Peyer's patch (tissue), 4 donors: Measurements from ENCODE around the gene RAB39B. TPM values are rescaled to one million over a fixed set of nuclear protein-coding genes. Genes with fewer than 3 reads are reported as not detected.
"Not testable (repeated sequence)": the region's sequence is repeated elsewhere in the genome, so short reads cannot be mapped to it uniquely, and the experiment has no call there.

Source experiments
- DNase-seq, 3 donors: peaks; one replicate each; pipeline ENCODE4 v3.0.0-alpha.2; 2017 to 2019
- H3K27ac ChIP-seq, 4 donors: fragments of 200-600 bp; sonication (generic); one replicate each; pipeline ENCODE4 v1.5.1; 2016 to 2019
- H3K27me3 ChIP-seq, 2 donors: fragments of 200-600 bp; sonication (generic); one replicate each; pipeline ENCODE4 v1.5.1; 2019
- H3K36me3 ChIP-seq, 3 donors: fragments of 200-600 bp; sonication (generic); one replicate each; pipeline ENCODE4 v1.5.1; 2016 to 2019
- H3K4me1 ChIP-seq, 4 donors: fragments of 200-600 bp; sonication (generic); one replicate each; pipeline ENCODE4 v1.5.1; 2016 to 2019
- H3K4me3 ChIP-seq, 4 donors: fragments of 200-600 bp; sonication (generic); 1 replicate in 3 of 4; 2 replicates in 1 of 4; pipeline ENCODE4 v1.5.1; 2016 to 2019; ENCODE audit warnings: mild to moderate bottlenecking in 1 of 4
- H3K9me3 ChIP-seq, 4 donors: fragments of 200-600 bp; sonication (generic); one replicate each; pipeline ENCODE4 v1.5.1; 2016 to 2019; ENCODE audit warnings: mild to moderate bottlenecking in 1 of 4
- POLR2A ChIP-seq, 2 donors: fragments of 450-650 bp; IDR thresholded peaks; one replicate each; pipeline ENCODE4 v1.5.1; 2017; ENCODE audit warnings: antibody characterized with exemption in 2 of 2, mild to moderate bottlenecking in 2 of 2, moderate library complexity in 2 of 2
- total RNA-seq, 4 donors: library from RNA; depleted of rRNA; stranded (reverse); fragments of >200 nt; gene quantifications; one replicate each; pipeline ENCODE4 v1.1.0, GENCODE V29; 2016
- TF ChIP-seq, protein P1 (sequence below), 6 experiments: fragments of 450-650 bp in 4 of 6; fragments of 200-600 bp in 2 of 6; sonication (generic) in 1 of 6; IDR thresholded peaks; one replicate each; pipeline ENCODE4 v1.5.1; 2017 to 2019; ENCODE audit warnings: antibody characterized with exemption in 6 of 6, mild to moderate bottlenecking in 3 of 6, moderate library complexity in 1 of 6

RAB39B gene, protein sequence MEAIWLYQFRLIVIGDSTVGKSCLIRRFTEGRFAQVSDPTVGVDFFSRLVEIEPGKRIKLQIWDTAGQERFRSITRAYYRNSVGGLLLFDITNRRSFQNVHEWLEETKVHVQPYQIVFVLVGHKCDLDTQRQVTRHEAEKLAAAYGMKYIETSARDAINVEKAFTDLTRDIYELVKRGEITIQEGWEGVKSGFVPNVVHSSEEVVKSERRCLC
- 1 to 10 TPM in 1 of 4 donors, under 1 TPM in 2, not detected in 1; 0.35 to 3.3 (median 0.80) TPM for total RNA-seq

DNA sequence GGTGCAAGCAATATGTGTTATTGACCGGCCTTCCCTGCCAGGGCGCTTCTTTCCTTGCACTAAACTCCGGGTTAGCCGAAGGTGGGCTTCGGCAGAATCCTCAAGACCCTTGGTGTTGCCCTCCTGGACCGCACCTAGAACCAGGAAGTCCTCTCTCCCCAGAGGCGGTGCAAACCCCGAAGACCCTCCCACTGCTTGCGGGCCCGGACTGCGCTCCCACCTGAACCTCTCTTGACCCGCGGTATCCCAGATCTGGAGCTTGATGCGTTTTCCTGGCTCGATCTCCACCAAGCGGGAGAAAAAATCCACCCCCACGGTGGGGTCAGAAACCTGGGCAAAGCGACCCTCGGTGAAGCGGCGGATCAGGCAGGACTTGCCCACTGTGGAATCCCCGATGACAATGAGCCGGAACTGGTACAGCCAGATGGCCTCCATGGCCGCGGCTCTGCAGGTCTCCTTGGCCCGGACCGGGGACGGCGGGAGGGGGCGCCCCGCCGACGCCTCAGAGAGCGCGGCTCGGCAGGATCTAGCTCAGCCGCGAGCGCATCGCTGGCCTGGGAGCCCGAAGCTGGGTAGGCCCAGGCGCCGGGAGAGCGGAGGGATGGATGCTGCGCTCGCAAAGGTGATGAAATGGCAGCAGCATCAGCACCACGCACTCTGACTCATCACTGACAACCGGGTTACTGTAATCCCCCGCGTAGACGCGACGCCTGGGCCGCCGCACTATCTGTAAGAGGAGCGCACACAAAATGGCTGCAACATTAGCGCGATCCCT, at the start of gene RAB39B:
Gene RAB39B (minus strand): TSS at position 638 of the 775 bp plus-strand sequence. CDS start 203 bp downstream, at position 435.
- peak within 1 kb of the TSS; percentile 45 to 53 (median 48) for H3K4me3 ChIP-seq
- H3K4me1 ChIP-seq, result no peaks in the 10 kb centered on the region
- no peaks in the 10 kb centered on the region for H3K9me3 ChIP-seq
- TF ChIP-seq POLR2A (IDR thresholded peaks at IDR 0.05), result no peak
- TF ChIP-seq, protein P1, sequence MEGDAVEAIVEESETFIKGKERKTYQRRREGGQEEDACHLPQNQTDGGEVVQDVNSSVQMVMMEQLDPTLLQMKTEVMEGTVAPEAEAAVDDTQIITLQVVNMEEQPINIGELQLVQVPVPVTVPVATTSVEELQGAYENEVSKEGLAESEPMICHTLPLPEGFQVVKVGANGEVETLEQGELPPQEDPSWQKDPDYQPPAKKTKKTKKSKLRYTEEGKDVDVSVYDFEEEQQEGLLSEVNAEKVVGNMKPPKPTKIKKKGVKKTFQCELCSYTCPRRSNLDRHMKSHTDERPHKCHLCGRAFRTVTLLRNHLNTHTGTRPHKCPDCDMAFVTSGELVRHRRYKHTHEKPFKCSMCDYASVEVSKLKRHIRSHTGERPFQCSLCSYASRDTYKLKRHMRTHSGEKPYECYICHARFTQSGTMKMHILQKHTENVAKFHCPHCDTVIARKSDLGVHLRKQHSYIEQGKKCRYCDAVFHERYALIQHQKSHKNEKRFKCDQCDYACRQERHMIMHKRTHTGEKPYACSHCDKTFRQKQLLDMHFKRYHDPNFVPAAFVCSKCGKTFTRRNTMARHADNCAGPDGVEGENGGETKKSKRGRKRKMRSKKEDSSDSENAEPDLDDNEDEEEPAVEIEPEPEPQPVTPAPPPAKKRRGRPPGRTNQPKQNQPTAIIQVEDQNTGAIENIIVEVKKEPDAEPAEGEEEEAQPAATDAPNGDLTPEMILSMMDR (IDR thresholded peaks at IDR 0.05), result no peak
- H3K27me3 ChIP-seq, result no peaks in the 10 kb centered on the region
- peak; percentile 39 to 82 (median 72) for DNase-seq
- no peaks in the 10 kb centered on the region for H3K36me3 ChIP-seq
- H3K27ac ChIP-seq, result peak within 1 kb of the TSS; percentile 35 to 84 (median 59)

DNA sequence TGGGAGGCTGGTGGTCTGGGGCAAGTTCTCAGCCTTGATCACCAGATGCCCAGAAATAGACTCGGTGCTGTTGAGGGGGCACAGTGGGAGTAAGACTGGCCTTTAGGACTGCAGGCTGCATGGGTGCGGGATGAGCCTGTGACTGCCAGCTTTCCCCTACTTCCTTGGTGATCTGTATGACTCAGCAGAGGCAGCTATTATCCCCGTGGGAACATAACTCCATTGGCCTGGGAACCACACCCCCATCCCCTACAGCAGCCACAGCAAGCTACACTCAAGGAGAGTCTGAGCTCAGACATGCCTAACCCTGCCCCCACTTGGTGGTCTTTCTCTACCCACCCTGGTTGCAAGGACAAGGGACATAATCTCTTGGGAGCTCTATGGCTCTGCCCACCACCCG, 49.5 kb upstream of the RAB39B start:
- no peak overlapping the region for H3K27ac ChIP-seq
- H3K4me3 ChIP-seq, result no peak overlapping the region
- TF ChIP-seq, protein P1 (IDR thresholded peaks at IDR 0.05), result no peak
- no peak for TF ChIP-seq POLR2A (IDR thresholded peaks at IDR 0.05)
- no peaks in the 10 kb centered on the region for H3K36me3 ChIP-seq
- no peak for DNase-seq
- no peaks in the 10 kb centered on the region for H3K4me1 ChIP-seq
- no peaks in the 10 kb centered on the region for H3K27me3 ChIP-seq
- H3K9me3 ChIP-seq, result no peaks in the 10 kb centered on the region

DNA sequence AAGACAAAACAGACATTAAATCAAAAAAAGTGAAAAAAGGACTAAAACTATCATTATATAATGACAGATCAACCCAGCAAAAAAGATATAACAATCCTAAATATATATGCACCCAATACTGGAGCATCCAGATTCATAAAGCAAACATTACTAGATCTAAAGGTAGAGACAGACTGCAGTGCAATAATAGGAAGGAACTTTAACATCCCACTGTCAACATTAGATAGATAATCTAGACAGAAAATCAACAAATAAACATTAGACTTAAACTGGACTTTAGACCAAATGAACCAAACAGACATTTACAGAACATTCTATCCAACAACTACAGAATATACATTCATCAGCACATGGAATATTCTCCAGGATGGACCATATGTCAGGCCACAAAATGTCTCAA, 29.5 kb upstream of the RAB39B start:
- Histone ChIP-seq H3K27ac (no peak overlapping the region), H3K9me3 (no peaks in the 10 kb centered on the region), H3K4me3 (no peak overlapping the region), H3K36me3 (no peaks in the 10 kb centered on the region), H3K4me1 (no peaks in the 10 kb centered on the region), H3K27me3 (no peaks in the 10 kb centered on the region)
- TF ChIP-seq, protein P1 (IDR thresholded peaks at IDR 0.05), result no peak
- TF ChIP-seq POLR2A (IDR thresholded peaks at IDR 0.05), result no peak
- no peak for DNase-seq

DNA sequence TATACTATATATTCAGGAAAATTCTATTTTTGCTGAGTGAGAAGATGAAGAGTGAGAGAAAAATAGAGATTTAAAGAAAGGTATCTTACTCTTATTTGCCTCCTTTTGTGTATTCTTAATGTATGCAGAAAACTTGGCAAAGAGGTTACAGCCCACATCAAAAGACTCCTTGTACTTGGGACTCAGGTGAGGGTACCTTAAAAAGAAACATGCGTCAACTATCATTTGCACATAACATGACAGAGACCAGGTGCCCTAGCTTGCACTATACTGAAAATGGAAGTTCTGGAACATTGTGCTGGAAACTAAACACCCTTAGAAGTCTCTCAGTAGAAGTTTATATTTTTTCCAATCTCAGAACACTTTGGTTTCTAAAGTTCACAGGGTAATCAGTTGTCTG, 15.6 kb upstream of the RAB39B start:
- Histone ChIP-seq H3K27me3 (no peaks in the 10 kb centered on the region), H3K27ac (no peak overlapping the region), H3K36me3 (no peaks in the 10 kb centered on the region), H3K4me3 (no peak overlapping the region), H3K4me1 (no peaks in the 10 kb centered on the region), H3K9me3 (no peaks in the 10 kb centered on the region)
- DNase-seq, result no peak
- TF ChIP-seq POLR2A (IDR thresholded peaks at IDR 0.05), result no peak
- TF ChIP-seq, protein P1 (IDR thresholded peaks at IDR 0.05), result no peak

DNA sequence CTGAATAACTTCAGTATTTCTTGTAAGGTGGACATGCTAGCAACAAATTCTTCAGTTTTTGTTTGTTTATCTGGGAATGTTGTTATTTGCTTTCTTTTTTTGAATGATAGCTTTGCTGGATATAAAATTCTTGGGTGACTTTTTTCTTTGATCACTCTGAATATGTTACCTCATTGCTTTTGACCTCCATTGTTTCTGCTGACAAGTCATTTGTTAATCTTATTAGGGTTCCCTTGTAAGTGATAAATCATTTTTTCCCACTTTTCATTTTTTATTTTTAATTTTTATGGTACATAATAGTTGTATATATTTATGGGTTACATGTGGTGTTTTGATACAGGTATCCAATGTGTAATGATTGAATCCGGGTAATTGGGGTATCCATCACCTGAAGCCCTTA, 6.7 kb upstream of the RAB39B start:
- no peak for TF ChIP-seq POLR2A (IDR thresholded peaks at IDR 0.05)
- TF ChIP-seq, protein P1 (IDR thresholded peaks at IDR 0.05), result no peak
- Histone ChIP-seq H3K4me3 (no peak overlapping the region), H3K9me3 (no peaks in the 10 kb centered on the region), H3K4me1 (no peaks in the 10 kb centered on the region), H3K27ac (no peak overlapping the region), H3K36me3 (no peaks in the 10 kb centered on the region), H3K27me3 (no peaks in the 10 kb centered on the region)
- DNase-seq, result no peak

DNA sequence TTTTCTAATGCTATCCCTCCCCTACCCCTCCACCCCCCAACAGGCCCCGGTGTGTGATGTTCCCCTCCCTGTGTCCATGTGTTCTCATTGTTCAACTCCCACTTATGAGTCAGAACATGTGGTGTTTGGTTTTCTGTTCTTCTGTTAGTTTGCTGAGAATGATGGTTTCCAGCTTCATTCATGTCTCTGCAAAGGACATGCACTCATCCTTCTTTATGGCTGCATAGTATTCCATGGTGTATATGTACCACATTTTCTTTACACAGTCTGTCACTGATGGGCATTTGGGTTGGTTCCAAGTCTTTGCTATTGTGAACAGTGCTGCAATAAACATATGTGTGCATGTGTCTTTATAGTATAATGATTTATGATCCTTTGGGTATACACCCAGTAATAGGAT, 3.7 kb upstream of the RAB39B start:
- not testable (repeated sequence) for H3K4me3 ChIP-seq, H3K27ac ChIP-seq, H3K9me3 ChIP-seq, H3K4me1 ChIP-seq, DNase-seq, H3K36me3 ChIP-seq, H3K27me3 ChIP-seq
